M059J (cell line): Measurements from ENCODE around the gene ALDH8A1. TPM values are rescaled to one million over a fixed set of nuclear protein-coding genes. Genes with fewer than 3 reads are reported as not detected.

ENCODE experiments used
- DNase-seq: peaks from one replicate; pipeline ENCODE4 v3.0.0-alpha.2; 2012; ENCODE audit warnings: low read depth
- total RNA-seq: library from RNA; depleted of rRNA; stranded (reverse); fragments of >200 nt; shearing (Covaris generic); gene quantifications from 2 replicates; pipeline ENCODE4 v1.2.3, GENCODE V29; 2014; rRNA removed

The ALDH8A1 gene
- total RNA-seq, 1 experiment from 2014 or later: not detected

GRCh38 chr6:134873500-134874388 is 76.2 kb downstream of the ALDH8A1 start:
- no peak for DNase-seq

DNA sequence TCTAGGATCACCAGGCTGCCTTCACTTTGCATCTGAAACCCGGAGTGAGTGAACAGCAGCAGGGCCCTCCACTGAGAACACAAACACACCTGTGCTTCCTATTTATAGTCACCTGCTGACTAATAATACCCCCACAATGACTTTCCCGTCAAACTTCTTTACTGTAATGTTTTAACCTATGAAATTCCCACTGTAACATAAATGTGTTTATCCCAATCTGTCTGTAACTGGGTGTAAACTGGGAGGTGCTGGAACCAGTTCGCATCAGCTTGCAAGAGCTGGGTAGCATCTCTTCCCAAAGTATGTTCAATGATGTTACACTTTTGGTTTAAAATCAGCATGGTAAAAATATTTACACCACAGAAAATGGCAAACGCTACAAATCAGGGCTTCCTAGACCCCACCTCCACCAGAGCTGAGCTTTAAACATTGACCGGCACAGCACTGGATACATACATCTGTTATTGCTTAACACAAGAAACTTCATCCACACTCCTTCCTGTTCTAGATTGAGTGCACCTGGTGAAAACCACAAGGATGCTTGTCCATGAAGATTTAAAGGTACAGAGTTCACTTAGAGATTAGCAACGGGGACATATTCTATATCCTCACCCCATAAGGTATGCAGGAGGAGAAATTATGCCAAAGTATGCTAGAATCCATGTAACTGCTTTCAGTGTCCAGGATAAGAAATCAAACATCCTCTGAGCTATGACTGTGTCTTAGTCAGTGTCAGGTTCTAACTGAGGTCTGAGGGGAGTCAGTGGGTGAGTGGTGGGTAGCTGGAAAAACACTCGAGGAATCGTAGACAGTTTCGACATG is 79.0 kb downstream of the ALDH8A1 start:
- no peak for DNase-seq

DNA sequence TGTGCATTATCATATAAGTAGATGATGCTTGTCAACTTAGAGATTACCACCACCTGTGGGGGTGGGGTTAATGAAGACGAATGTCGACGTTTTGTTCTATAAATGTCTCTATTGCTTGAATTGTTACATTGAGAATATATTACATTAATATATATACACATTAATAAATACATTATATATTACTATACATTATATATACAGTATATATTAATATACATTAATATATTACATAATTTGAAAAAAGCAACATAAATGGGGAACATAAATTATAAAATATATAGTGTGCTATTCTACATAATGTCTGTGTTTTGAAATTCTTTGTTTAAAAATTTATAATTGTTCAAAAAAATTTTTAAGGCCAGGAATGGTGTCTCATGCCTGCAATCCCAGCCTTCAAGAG is 81.1 kb downstream of the ALDH8A1 start:
- no peak for DNase-seq

Other genes starting within 250 kb of the ALDH8A1 start
- gene HBS1L, start 104.7 kb upstream of the ALDH8A1 start, total RNA-seq: 98.1 and 137 TPM in 2 replicates
- gene MYB, start 231.2 kb upstream of the ALDH8A1 start, total RNA-seq: 5.1 and 7.4 TPM in 2 replicates